ENCODE results near the gene PRSS21. TPM values are rescaled to one million over a fixed set of nuclear protein-coding genes. Genes with fewer than 3 reads are reported as not detected.

Gene PRSS21
- total RNA-seq, 2 donors from 2014 or later = 1.8 to 2.4 TPM

- H3K27ac Mint-ChIP-seq = no peak overlapping the region
- no peaks in the 10 kb centered on the region for H3K9me3 Mint-ChIP-seq
- no peaks in the 10 kb centered on the region for H3K36me3 Mint-ChIP-seq
- DNase-seq (ENCODE audit: low spot score in 2 of 2) (peak in 1 of 2 donors; percentile 41), ATAC-seq (no peak)
Observed at GRCh38 chr16:2826591-2827373, 9.7 kb downstream of the PRSS21 start.

DNA sequence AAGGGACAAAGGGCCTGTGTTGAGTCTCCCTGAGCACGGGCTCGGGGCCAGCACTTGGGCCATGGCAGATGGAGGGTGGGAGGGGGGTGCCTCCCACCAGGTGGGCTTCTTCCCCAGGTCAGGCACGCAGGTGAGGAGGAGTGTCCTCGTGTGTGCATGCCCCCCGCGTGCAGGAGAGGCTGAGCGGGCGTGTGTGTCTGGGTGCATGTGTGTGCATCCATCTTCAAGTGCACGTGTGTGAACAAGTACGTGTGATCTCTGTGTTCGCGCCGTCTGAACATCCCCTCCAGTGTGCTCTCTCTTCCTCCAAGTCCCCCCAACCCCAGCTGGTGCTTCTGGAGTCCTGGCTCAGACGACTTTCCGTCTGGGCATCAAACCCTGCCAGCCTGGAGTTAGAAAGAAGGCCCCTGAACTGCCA, 10.3 kb downstream of the PRSS21 start:
- H3K9me3 Mint-ChIP-seq = no peaks in the 10 kb centered on the region
- H3K36me3 Mint-ChIP-seq = no peaks in the 10 kb centered on the region
- ATAC-seq (no peak), DNase-seq (ENCODE audit: low spot score in 2 of 2) (peak in 1 of 2 donors; percentile 21)
- peak overlapping the region in 1 of 2 donors; percentile 22 for H3K27ac Mint-ChIP-seq

DNA sequence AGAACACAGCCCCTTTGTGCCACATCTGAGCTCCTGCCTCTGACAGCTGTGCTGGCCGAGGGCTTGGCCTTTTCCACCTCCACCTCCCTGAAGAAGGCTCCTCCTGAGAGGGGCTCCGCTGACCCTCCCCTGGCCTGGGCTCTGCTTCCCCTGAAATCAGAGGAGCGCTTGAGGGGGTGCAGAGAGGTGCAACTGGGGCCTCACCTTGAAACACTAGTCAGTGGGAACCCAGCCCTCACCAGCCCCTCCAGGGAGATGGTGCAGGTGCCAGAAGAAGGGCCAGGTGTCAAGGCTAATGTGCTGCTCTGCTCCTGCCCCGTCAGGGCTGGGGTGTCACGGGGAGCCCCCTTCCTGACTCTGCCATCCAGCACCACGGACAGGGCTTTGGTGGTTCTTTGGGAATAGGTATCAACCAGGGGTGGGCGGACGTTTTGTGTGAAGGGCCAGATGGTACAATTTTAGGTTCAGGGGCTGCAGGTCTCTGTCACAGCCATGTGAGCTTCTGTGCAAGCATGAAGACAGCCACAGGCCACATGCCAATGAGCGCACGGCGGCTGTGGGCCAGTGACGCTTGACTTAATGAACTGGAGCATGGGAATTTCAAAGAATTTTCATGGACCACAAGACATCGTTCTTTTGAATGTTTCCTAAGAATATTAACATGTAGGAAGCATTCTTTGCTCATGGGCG, 10.9 kb downstream of the PRSS21 start:
- H3K27ac Mint-ChIP-seq = peak overlapping the region in 1 of 2 donors; percentile 22
- no peaks in the 10 kb centered on the region for H3K9me3 Mint-ChIP-seq
- DNase-seq (ENCODE audit: low spot score in 2 of 2) (no peak), ATAC-seq (no peak)
- H3K36me3 Mint-ChIP-seq = no peaks in the 10 kb centered on the region

- H3K36me3 Mint-ChIP-seq = no peaks in the 10 kb centered on the region
- H3K9me3 Mint-ChIP-seq = no peaks in the 10 kb centered on the region
Observed at GRCh38 chr16:2828521-2828840, 11.4 kb downstream of the PRSS21 start.

DNA sequence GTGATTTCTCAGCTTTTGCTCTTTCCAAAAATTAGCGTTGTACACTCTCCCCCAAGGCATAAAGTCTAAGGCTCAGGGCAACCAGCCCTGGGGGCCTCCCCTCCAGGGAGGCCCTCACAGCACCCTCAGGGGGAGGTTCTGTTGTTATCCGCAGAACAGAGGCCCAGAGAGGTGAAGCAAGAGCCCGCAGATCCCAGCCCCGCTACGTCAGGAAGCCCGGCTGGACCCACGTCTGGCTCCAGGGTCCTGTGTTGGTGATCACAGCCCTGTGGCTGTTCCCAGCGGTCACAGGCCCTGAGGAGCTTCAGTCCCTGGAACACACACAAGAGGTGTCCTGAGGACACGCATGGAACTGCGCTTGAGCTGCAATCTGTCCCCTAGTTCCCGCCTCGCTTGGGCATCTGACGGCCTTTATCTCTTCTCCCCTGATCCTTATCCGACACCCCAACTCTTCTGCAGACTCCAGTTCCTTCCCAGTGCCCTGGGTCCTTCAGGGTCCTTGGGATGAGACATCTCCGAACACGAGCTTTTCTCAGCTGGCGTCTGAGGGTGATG, 11.9 kb downstream of the PRSS21 start:
- Mint-ChIP-seq H3K27ac (peak overlapping the region in 1 of 2 donors; percentile 40), H3K36me3 (no peaks in the 10 kb centered on the region), H3K9me3 (no peaks in the 10 kb centered on the region)
- no peak for ATAC-seq
- DNase-seq (ENCODE audit: low spot score in 2 of 2) = no peak

More at GRCh38 chr16:2828521-2828840, 11.4 kb downstream of the PRSS21 start:
- ATAC-seq (no peak), DNase-seq (ENCODE audit: low spot score in 2 of 2) (no peak)
- H3K27ac Mint-ChIP-seq = no peak overlapping the region

GRCh38 chr16:2829501-2830354, 12.7 kb downstream of the PRSS21 start, which contains the start of gene ZG16B:
Gene ZG16B, plus strand, starts transcription at chr16:2830303. Its CDS starts 139 bp downstream, at chr16:2830442.
- Mint-ChIP-seq H3K36me3 (no peaks in the 10 kb centered on the region), H3K9me3 (no peaks in the 10 kb centered on the region), H3K27ac (peak within 1 kb of the TSS in 1 of 2 donors; percentile 40)
- DNase-seq (ENCODE audit: low spot score in 2 of 2) (no peak), ATAC-seq (no peak)

DNA sequence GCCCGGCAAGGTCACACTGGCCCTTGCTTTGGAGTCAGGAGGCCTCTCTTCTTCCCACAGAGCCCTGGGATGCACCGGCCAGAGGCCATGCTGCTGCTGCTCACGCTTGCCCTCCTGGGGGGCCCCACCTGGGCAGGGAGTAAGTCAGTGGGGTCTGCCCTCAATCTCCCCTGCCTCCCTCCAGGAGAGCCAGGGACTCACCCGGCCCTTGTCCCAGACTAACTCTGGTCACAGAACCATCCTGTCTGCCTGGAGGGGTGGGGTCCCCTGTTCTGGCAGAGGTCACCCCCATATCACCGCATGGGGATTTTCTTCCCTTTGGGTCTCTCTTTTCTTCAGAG, 13.3 kb downstream of the PRSS21 start:
- no peak for ATAC-seq
- H3K27ac Mint-ChIP-seq = no peak overlapping the region
- no peaks in the 10 kb centered on the region for H3K36me3 Mint-ChIP-seq
- DNase-seq (ENCODE audit: low spot score in 2 of 2) = no peak
- no peaks in the 10 kb centered on the region for H3K9me3 Mint-ChIP-seq

- ATAC-seq (no peak), DNase-seq (ENCODE audit: low spot score in 2 of 2) (no peak)
- Mint-ChIP-seq H3K9me3 (no peaks in the 10 kb centered on the region), H3K27ac (no peak overlapping the region), H3K36me3 (no peaks in the 10 kb centered on the region)
Observed at GRCh38 chr16:2831203-2831602, 14.2 kb downstream of the PRSS21 start.

GRCh38 chr16:2833776-2834175, 16.7 kb downstream of the PRSS21 start:
- no peaks in the 10 kb centered on the region for H3K9me3 Mint-ChIP-seq
- no peak overlapping the region for H3K27ac Mint-ChIP-seq
- ATAC-seq (no peak), DNase-seq (ENCODE audit: low spot score in 2 of 2) (no peak)
- no peaks in the 10 kb centered on the region for H3K36me3 Mint-ChIP-seq

- DNase-seq (ENCODE audit: low spot score in 2 of 2) = no peak
- ATAC-seq = no peak
- Mint-ChIP-seq H3K27ac (no peak overlapping the region), H3K9me3 (no peaks in the 10 kb centered on the region), H3K36me3 (no peaks in the 10 kb centered on the region)
Observed at GRCh38 chr16:2834968-2835367, 17.9 kb downstream of the PRSS21 start.

DNA sequence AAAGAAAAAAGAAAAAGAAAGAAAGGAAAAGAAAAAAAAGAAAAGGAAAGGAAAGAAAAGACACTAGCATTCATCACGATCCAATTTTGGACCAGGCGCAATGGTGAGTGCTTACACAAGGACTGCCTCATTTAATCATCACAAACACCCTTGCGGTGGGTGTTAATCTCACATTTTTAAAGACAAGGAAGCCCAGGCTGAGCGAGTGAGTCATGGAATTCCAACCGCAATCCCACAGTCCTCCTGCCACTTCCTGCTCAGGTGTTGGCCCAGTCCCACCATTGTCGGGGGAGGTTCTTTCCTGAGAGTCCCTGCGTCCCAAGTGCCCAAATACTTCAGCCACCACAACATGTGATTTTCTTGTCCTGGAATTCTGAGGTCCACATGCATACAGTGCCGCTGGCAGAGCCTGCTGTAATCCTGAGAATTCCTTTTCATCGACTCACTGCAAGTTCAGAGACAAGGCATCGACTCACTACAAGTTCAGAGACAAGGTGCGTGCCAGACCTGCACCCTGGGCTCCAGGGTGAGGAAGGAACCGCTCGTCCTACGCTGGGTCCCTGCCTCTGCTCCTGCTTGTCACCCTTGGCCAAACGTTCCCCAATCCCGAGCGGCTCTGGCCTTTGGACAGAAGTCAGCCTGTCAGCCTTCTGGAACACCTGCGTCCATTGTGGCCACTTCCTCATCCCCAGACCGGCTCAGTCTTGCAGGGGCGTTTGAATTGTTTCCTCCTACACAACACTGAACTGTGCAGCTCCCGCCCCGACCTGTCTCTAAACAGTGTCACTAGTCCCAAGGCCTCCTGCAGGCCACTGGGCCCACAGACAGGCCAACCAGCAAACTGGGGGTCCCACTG, 18.8 kb downstream of the PRSS21 start:
- peak overlapping the region in 1 of 2 donors; percentile 62 for H3K27ac Mint-ChIP-seq
- ATAC-seq = no peak
- H3K9me3 Mint-ChIP-seq = no peaks in the 10 kb centered on the region
- no peaks in the 10 kb centered on the region for H3K36me3 Mint-ChIP-seq
- DNase-seq (ENCODE audit: low spot score in 2 of 2) = no peak

GRCh38 chr16:2836646-2837508, 19.8 kb downstream of the PRSS21 start:
- DNase-seq (ENCODE audit: low spot score in 2 of 2) = no peak
- Mint-ChIP-seq H3K9me3 (no peaks in the 10 kb centered on the region), H3K36me3 (no peaks in the 10 kb centered on the region), H3K27ac (no peak overlapping the region)
- ATAC-seq = no peak

DNA sequence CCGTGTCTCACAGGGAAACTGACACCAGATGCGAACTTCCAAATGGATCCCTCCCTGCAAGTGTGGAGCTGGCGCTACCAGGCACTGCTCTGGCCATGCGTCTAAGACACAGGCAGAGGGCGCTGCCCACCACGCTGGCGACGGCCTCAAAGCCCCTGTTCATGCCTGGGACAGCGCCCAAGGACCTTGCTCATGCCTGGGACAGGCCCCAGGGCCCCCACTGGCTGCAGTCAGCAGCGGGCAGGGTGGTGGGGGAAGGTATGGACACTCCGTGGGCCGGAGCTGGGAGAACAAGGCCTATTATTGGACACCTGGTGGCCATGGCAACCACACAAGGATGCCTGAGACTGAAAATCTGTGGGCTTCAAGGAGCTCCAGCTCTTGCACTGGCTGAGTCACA, 21.9 kb downstream of the PRSS21 start:
- Mint-ChIP-seq H3K9me3 (no peaks in the 10 kb centered on the region), H3K27ac (peak overlapping the region in 1 of 2 donors; percentile 76), H3K36me3 (peaks cover 0 to 6% of the 10 kb centered on the region in 2 donors)
- peak; percentile 73 to 84 for ATAC-seq
- peak; percentile 64 to 70 for DNase-seq (ENCODE audit: low spot score in 2 of 2)

- Mint-ChIP-seq H3K27ac (peak overlapping the region in 1 of 2 donors; percentile 76), H3K9me3 (peaks cover 0 to under 1% of the 10 kb centered on the region in 2 donors), H3K36me3 (peaks cover 0 to 6% of the 10 kb centered on the region in 2 donors)
- no peak for ATAC-seq
- no peak for DNase-seq (ENCODE audit: low spot score in 2 of 2)
Observed at GRCh38 chr16:2839650-2840450, 22.8 kb downstream of the PRSS21 start.
